H1 (cell line): ENCODE data around the gene SLC27A2. TPM values are rescaled to one million over a fixed set of nuclear protein-coding genes. Genes with fewer than 3 reads are reported as not detected.

ENCODE experiments used
- CTCF ChIA-PET: fragments of 300-600 bp; sonication (Branson Sonifier 250); formaldehyde crosslinking; loops from one replicate; lab custom pipeline; 2021; ENCODE audit not compliant: partially characterized antibody; lab: Charles Lee
- POLR2A ChIA-PET: fragments of 300-600 bp; sonication (Branson Sonifier 250); formaldehyde crosslinking; loops from one replicate; lab custom pipeline; 2021; ENCODE audit warnings: inconsistent platforms; ENCODE audit not compliant: partially characterized antibody; lab: Charles Lee
- DNase-seq, 2 experiments: peaks; one replicate each; pipeline versions ENCODE4 v3.0.0 to v3.0.0-alpha.2; 2010 to 2022; ENCODE audit warnings: low spot score in 2 of 2, low read depth in 1 of 2, mixed read lengths in 1 of 2
- FAIRE-seq: peaks from 2 replicates; lab custom pipeline; 2011; peaks lifted over from hg19 to GRCh38; lab: Jason Lieb, UNC
- H2AFZ ChIP-seq: 2 replicates; pipeline ENCODE4 v1.8.1; 2012; ENCODE audit warnings: low read length, inconsistent platforms
- H2AK5ac ChIP-seq: 2 replicates; pipeline ENCODE4 v1.6.1; 2013; ENCODE audit warnings: low read depth, low read length
- H2BK120ac ChIP-seq: replicated peaks from 2 replicates; pipeline ENCODE3; 2013; ENCODE audit warnings: low read depth, low read length, inconsistent platforms
- H2BK12ac ChIP-seq: 2 replicates; pipeline ENCODE4 v1.6.1; 2013; ENCODE audit warnings: low read depth, low read length
- H2BK15ac ChIP-seq: 2 replicates; pipeline ENCODE4 v1.6.1; 2013; ENCODE audit warnings: low read length
- H2BK20ac ChIP-seq: 2 replicates; pipeline ENCODE4 v1.6.1; 2013; ENCODE audit warnings: low read length
- H2BK5ac ChIP-seq: 2 replicates; pipeline ENCODE4 v1.6.1; 2013; ENCODE audit warnings: low read depth, low read length
- H3K14ac ChIP-seq: 2 replicates; pipeline ENCODE4 v1.6.1; 2013; ENCODE audit warnings: inconsistent platforms; ENCODE audit not compliant: insufficient read length
- H3K18ac ChIP-seq: 2 replicates; pipeline ENCODE4 v1.6.1; 2013; ENCODE audit warnings: low read length; ENCODE audit errors: extremely low read depth
- H3K23ac ChIP-seq: 2 replicates; pipeline ENCODE4 v1.6.1; 2013; ENCODE audit warnings: inconsistent platforms; ENCODE audit not compliant: insufficient read length
- H3K23me2 ChIP-seq: 2 replicates; pipeline ENCODE4 v1.6.1; 2013; ENCODE audit warnings: low read depth, low read length
- H3K27ac ChIP-seq: 2 replicates; pipeline ENCODE4 v1.6.1; 2011; ENCODE audit warnings: low read depth, low read length, inconsistent platforms
- H3K27me3 ChIP-seq, 4 experiments: replicated peaks in 1 of 4; 1 replicate in 1 of 4; 2 replicates in 3 of 4; pipeline versions ENCODE4 v1.6.1 to v1.8.1; 2011 to 2013; ENCODE audit warnings: low read length in 3 of 4, mild to moderate bottlenecking in 3 of 4, inconsistent platforms in 2 of 4, mixed read lengths in 2 of 4, moderate library complexity in 1 of 4; ENCODE audit not compliant: control insufficient read depth in 3 of 4, insufficient read depth in 3 of 4; ENCODE audit errors: extremely low read depth in 1 of 4
- H3K36me3 ChIP-seq, 4 experiments: 2 replicates each; pipeline versions ENCODE4 v1.6.1 to v1.8.1; 2011 to 2013; ENCODE audit warnings: mild to moderate bottlenecking in 4 of 4, low read length in 3 of 4, moderate library complexity in 2 of 4, control low read depth in 1 of 4, inconsistent platforms in 1 of 4; ENCODE audit not compliant: insufficient read depth in 4 of 4, control insufficient read depth in 2 of 4
- H3K4ac ChIP-seq: replicated peaks from 2 replicates; pipeline ENCODE3; 2013; ENCODE audit warnings: low read length, low read depth, mixed read lengths, inconsistent platforms; ENCODE audit not compliant: insufficient read length
- H3K4me1 ChIP-seq, 4 experiments: replicated peaks in 1 of 4; 1 replicate in 1 of 4; 2 replicates in 3 of 4; pipeline versions ENCODE4 v1.6.1 to v1.8.1; 2011 to 2013; ENCODE audit warnings: low read length in 3 of 4, inconsistent platforms in 2 of 4, mixed read lengths in 1 of 4; ENCODE audit not compliant: insufficient read depth in 4 of 4, control insufficient read depth in 3 of 4
- H3K4me2 ChIP-seq, 2 experiments: 2 replicates each; pipeline versions ENCODE4 v1.6.1 to v1.8.1; 2011 to 2013; ENCODE audit warnings: low read depth in 2 of 2, low read length in 2 of 2, control low read depth in 1 of 2, inconsistent platforms in 1 of 2, mild to moderate bottlenecking in 1 of 2; ENCODE audit not compliant: insufficient read depth in 1 of 2
- H3K4me3 ChIP-seq, 4 experiments: fragments of 200-600, 300-600 bp in 1 of 4; sonication (generic), shearing (Covaris generic), sonication (Bioruptor Twin) in 1 of 4; 2 replicates each; pipeline versions ENCODE4 v1.5.1 to v1.8.1; 2011 to 2016; ENCODE audit warnings: low read length in 4 of 4, low read depth in 3 of 4, control low read depth in 2 of 4, inconsistent platforms in 2 of 4, mild to moderate bottlenecking in 2 of 4, mixed read lengths in 1 of 4, moderate library complexity in 1 of 4; ENCODE audit not compliant: insufficient read depth in 2 of 4; ENCODE audit errors: extremely low read depth in 1 of 4
- H3K56ac ChIP-seq: replicated peaks from 2 replicates; pipeline ENCODE3; 2013; ENCODE audit warnings: low read depth, mild to moderate bottlenecking, mixed read lengths, low read length, inconsistent platforms; ENCODE audit not compliant: insufficient read length
- H3K79me1 ChIP-seq: 2 replicates; pipeline ENCODE4 v1.6.1; 2013; ENCODE audit warnings: low read depth, low read length, control low read depth
- H3K79me2 ChIP-seq, 2 experiments: 2 replicates each; pipeline versions ENCODE4 v1.6.1 to v1.8.1; 2012 to 2013; ENCODE audit warnings: low read length in 2 of 2, mild to moderate bottlenecking in 2 of 2, inconsistent platforms in 1 of 2; ENCODE audit not compliant: insufficient read depth in 2 of 2, control insufficient read depth in 1 of 2
- H3K9ac ChIP-seq, 4 experiments: replicated peaks in 1 of 4; 1 replicate in 1 of 4; 2 replicates in 3 of 4; pipeline versions ENCODE4 v1.6.1 to v1.8.1; 2011 to 2013; ENCODE audit warnings: low read depth in 3 of 4, low read length in 3 of 4, control low read depth in 2 of 4, mild to moderate bottlenecking in 2 of 4, moderate library complexity in 2 of 4, inconsistent platforms in 1 of 4; ENCODE audit errors: extremely low read depth in 1 of 4
- H3K9me3 ChIP-seq, 2 experiments: 2 replicates each; pipeline versions ENCODE4 v1.6.1 to v1.8.1; 2012 to 2013; ENCODE audit warnings: mild to moderate bottlenecking in 2 of 2, moderate library complexity in 2 of 2, control low read depth in 1 of 2, inconsistent platforms in 1 of 2, low read depth in 1 of 2, low read length in 1 of 2, mixed read lengths in 1 of 2; ENCODE audit not compliant: insufficient read depth in 2 of 2
- H4K20me1 ChIP-seq, 2 experiments: replicated peaks in 1 of 2; 2 replicates each; pipeline versions ENCODE3 to v1.8.1; 2011 to 2013; ENCODE audit warnings: inconsistent platforms in 2 of 2, low read length in 2 of 2, mild to moderate bottlenecking in 1 of 2; ENCODE audit not compliant: insufficient read depth in 2 of 2, control insufficient read depth in 1 of 2
- H4K5ac ChIP-seq: 2 replicates; pipeline ENCODE4 v1.6.1; 2013; ENCODE audit warnings: low read length, low read depth, mixed read lengths, inconsistent platforms; ENCODE audit not compliant: insufficient read length
- H4K8ac ChIP-seq: 2 replicates; pipeline ENCODE4 v1.8.0; 2013; ENCODE audit warnings: mild to moderate bottlenecking, moderate library complexity, low read length, inconsistent platforms; ENCODE audit not compliant: insufficient read depth; ENCODE audit errors: extremely low read depth
- H4K91ac ChIP-seq: replicated peaks from 2 replicates; pipeline ENCODE3; 2013; ENCODE audit warnings: low read length, mixed read lengths, inconsistent platforms; ENCODE audit not compliant: insufficient read length
- CHD2 ChIP-seq: IDR thresholded peaks from 2 replicates; pipeline ENCODE4 v1.6.1; 2012; ENCODE audit warnings: low read length, improper control_type of control experiment
- MAFK ChIP-seq: IDR thresholded peaks from 2 replicates; pipeline ENCODE4 v1.6.1; 2012; ENCODE audit warnings: low read depth, mild to moderate bottlenecking, improper control_type of control experiment, low read length
- SIN3A ChIP-seq, 2 experiments: IDR thresholded peaks in 1 of 2; conservative IDR thresholded peaks in 1 of 2; 2 replicates each; pipeline ENCODE4 v1.6.1; 2011 to 2012; ENCODE audit warnings: low read length in 2 of 2, improper control_type of control experiment in 1 of 2, low read depth in 1 of 2, mild to moderate bottlenecking in 1 of 2
- WGBS, 2 experiments: shearing (Covaris generic) in 1 of 2; methylation state at CpG; one replicate each; pipeline versions ENCODE4 v1.1.6 to v1.1.7; 2013 to 2015; ENCODE audit warnings: low lambda C conversion rate in 2 of 2, mixed read lengths in 2 of 2, inconsistent platforms in 1 of 2, low coverage in 1 of 2, missing lambda C conversion rate in 1 of 2; ENCODE audit not compliant: insufficient replicate concordance in 2 of 2, insufficient coverage in 1 of 2, insufficient read length in 1 of 2; ENCODE audit errors: extremely low coverage in 1 of 2, missing lambda C conversion rate in 1 of 2; 5-methylcytosine and 5-hydroxymethylcytosine counted together
- polyA plus RNA-seq, 7 experiments: library from polyadenylated mRNA; depleted of rRNA in 3 of 7; stranded (reverse) in 5 of 7; unstranded in 2 of 7; fragments of >200 nt in 5 of 7; fragments of 200-250 nt in 2 of 7; gene quantifications; 1 replicate in 5 of 7; 2 replicates in 1 of 7; 4 replicates in 1 of 7; pipeline versions ENCODE4 v1.2.1 to v1.2.3, GENCODE V29; 2011 to 2013; ENCODE audit warnings: missing spikeins in 2 of 7, mixed read lengths in 2 of 7
- total RNA-seq: library from RNA; stranded (reverse); fragmentation: NEBNext Ultra II Directional; extraction: Animal tissue kit (Norgen Biotek cat#: 25700); gene quantifications from 2 replicates; pipeline ENCODE4 v1.2.1, GENCODE V29; 2021

SLC27A2 gene
- total and polyA plus RNA-seq, 2 of the 8 experiments (the other 6 are each of a cell fraction or from before 2014, with no cell fraction given) = 5.6 to 5.8 TPM

- H2BK12ac ChIP-seq = no peak overlapping the region
- no peak overlapping the region for H2AFZ ChIP-seq
- no peaks in the 10 kb centered on the region for H3K9me3 ChIP-seq
- H4K8ac ChIP-seq = no peak overlapping the region
- POLR2A ChIA-PET = no interaction called here
- H2BK5ac ChIP-seq = no peak overlapping the region
- no peak overlapping the region for H3K56ac ChIP-seq
- no peaks in the 10 kb centered on the region for H3K79me1 ChIP-seq
- H3K23ac ChIP-seq = no peak overlapping the region
- FAIRE-seq = no peak
- H3K27ac ChIP-seq = no peak overlapping the region
- H3K27me3 ChIP-seq = no peaks in the 10 kb centered on the region
- no peaks in the 10 kb centered on the region for H3K4me1 ChIP-seq
- no peaks in the 10 kb centered on the region for H3K23me2 ChIP-seq
- no peak overlapping the region for H3K4me3 ChIP-seq
- no peak overlapping the region for H3K9ac ChIP-seq
- no peak for DNase-seq
- no peak overlapping the region for H2BK20ac ChIP-seq
- H3K4ac ChIP-seq = no peak overlapping the region
- CTCF ChIA-PET = interaction anchor here (0.7 to 1.7 kb wide), 3 partner anchors 14 to 101 kb away, joined by 3 to 6 read pairs (median 4); no protein-coding TSS in a partner anchor
- peaks cover 0 to 3% (median 0%) of the 10 kb centered on the region in 4 experiments; a peak in 2 of 8 replicates for H3K36me3 ChIP-seq
- no peak overlapping the region for H4K5ac ChIP-seq
- no peak overlapping the region for H3K18ac ChIP-seq
- H3K79me2 ChIP-seq = no peaks in the 10 kb centered on the region; a peak in 1 of 4 replicates
- H3K14ac ChIP-seq = no peak overlapping the region
- H2AK5ac ChIP-seq = no peak overlapping the region
- TF ChIP-seq SIN3A (conservative IDR thresholded peaks at IDR 0.05 in 1 of 2, IDR thresholded peaks at IDR 0.05 in 1 of 2; ENCODE audit: low read depth in 1 of 2, low read length in 2 of 2) (no peak), CHD2 (no peak), MAFK (no peak)
- TF ChIP-seq, all 59 proteins: peak for 0
- H2BK15ac ChIP-seq = no peak overlapping the region
- no peaks in the 10 kb centered on the region for H4K20me1 ChIP-seq
- no peak overlapping the region for H2BK120ac ChIP-seq
- WGBS, 2 experiments = 97% methylated on average over 1 of the region's 1 CpG; no CpG with 5 or more reads in 1 of the 2 experiments
- H4K91ac ChIP-seq = no peak overlapping the region
- H3K4me2 ChIP-seq = no peak overlapping the region
These were observed 43.1 kb downstream of the SLC27A2 start for GRCh38 chr15:50225057-50225456.
